Body of pancreas (tissue), 4 donors: ENCODE results near the gene FMNL2. TPM values are rescaled to one million over a fixed set of nuclear protein-coding genes. Genes with fewer than 3 reads are reported as not detected.

Source experiments
- ATAC-seq: fragments of 150-250 bp; one replicate; pipeline ENCODE4 v1.9.1; 2016
- DNase-seq, 4 donors: peaks; one replicate each; pipeline ENCODE4 v3.0.0-alpha.2; 2019
- H3K27ac ChIP-seq, 4 donors: fragments of 200-600 bp; sonication (generic); 1 replicate in 3 of 4; 2 replicates in 1 of 4; pipeline versions ENCODE4 v1.5.1 to v1.6.1; 2016 to 2019; ENCODE audit warnings: mild to moderate bottlenecking in 1 of 4, mixed read lengths in 1 of 4, moderate library complexity in 1 of 4
- H3K27me3 ChIP-seq, 2 donors: fragments of 200-600 bp; sonication (generic); one replicate each; pipeline ENCODE4 v1.6.0; 2016; ENCODE audit warnings: mild to moderate bottlenecking in 1 of 2
- H3K36me3 ChIP-seq, 2 donors: fragments of 200-600 bp; sonication (generic); replicated peaks in 1 of 2; 2 replicates each; pipeline ENCODE4 v1.5.1; 2016; ENCODE audit warnings: low read depth in 2 of 2; ENCODE audit not compliant: insufficient read depth in 1 of 2
- H3K4me1 ChIP-seq: fragments of 200-600 bp; sonication (generic); one replicate; pipeline ENCODE4 v1.6.0; 2016
- H3K4me3 ChIP-seq, 2 donors: fragments of 200-600 bp; sonication (generic); 1 replicate in 1 of 2; 2 replicates in 1 of 2; pipeline ENCODE4 v1.5.1; 2016 to 2019
- H3K9me3 ChIP-seq, 3 donors: fragments of 200-600 bp; sonication (generic); 1 replicate in 2 of 3; 2 replicates in 1 of 3; pipeline ENCODE4 v1.5.1; 2016
- CTCF ChIP-seq, 7 experiments: fragments of 450-650 bp in 4 of 7; fragments of 200-600 bp in 3 of 7; sonication (generic) in 3 of 7; IDR thresholded peaks; one replicate each; pipeline ENCODE4 v1.5.1; 2016 to 2019; ENCODE audit warnings: antibody characterized with exemption in 7 of 7
- POLR2A ChIP-seq, 3 donors: fragments of 450-650 bp; IDR thresholded peaks; one replicate each; pipeline ENCODE4 v1.6.1; 2016; ENCODE audit warnings: antibody characterized with exemption in 3 of 3, mild to moderate bottlenecking in 2 of 3
- WGBS, 2 donors: methylation state at CpG; one replicate each; pipeline ENCODE4 v1.1.5; 2017; 5-methylcytosine and 5-hydroxymethylcytosine counted together
- intact Hi-C: fragments of 100-400 bp; cut with DNase I; formaldehyde crosslinking; loops from one replicate; pipeline ENCODE4 v1.15.1; 2023
- small RNA-seq: library from RNA; depleted of rRNA; stranded (forward); fragments of <200 nt; gene quantifications from one replicate; pipeline ENCODE3, GENCODE V24; 2016
- total RNA-seq, 2 donors: library from RNA; depleted of rRNA; stranded (reverse); fragments of >200 nt; gene quantifications; one replicate each; pipeline ENCODE4 v1.1.0, GENCODE V29; 2016

Gene FMNL2
- total RNA-seq, 2 donors from 2014 or later, result 13.5 to 44.4 TPM

- Histone ChIP-seq H3K4me3 (no peak overlapping the region), H3K4me1 (no peaks in the 10 kb centered on the region), H3K27me3 (no peaks in the 10 kb centered on the region), H3K27ac (no peak overlapping the region), H3K36me3 (peaks cover 0 to 8% of the 10 kb centered on the region in 2 donors), H3K9me3 (no peaks in the 10 kb centered on the region)
- intact Hi-C loops, result no loop called here
- TF ChIP-seq CTCF (IDR thresholded peaks at IDR 0.05), result no peak
- TF ChIP-seq POLR2A (IDR thresholded peaks at IDR 0.05), result no peak
- WGBS, 2 donors, result 77 to 80% methylated on average over 8 of the region's 8 CpGs
- ATAC-seq, result no peak
- DNase-seq, result no peak
These were observed 359.2 kb downstream of the FMNL2 start for GRCh38 chr2:152694161-152694661.

GRCh38 chr2:152695763-152696162, 360.8 kb downstream of the FMNL2 start:
- WGBS, 2 donors, result 96 to 98% methylated on average over 3 of the region's 3 CpGs
- Histone ChIP-seq H3K27me3 (no peaks in the 10 kb centered on the region), H3K36me3 (peaks cover 0 to 8% of the 10 kb centered on the region in 2 donors), H3K27ac (no peak overlapping the region), H3K9me3 (no peaks in the 10 kb centered on the region), H3K4me1 (no peaks in the 10 kb centered on the region), H3K4me3 (no peak overlapping the region)
- intact Hi-C loops, result no loop called here
- TF ChIP-seq CTCF (IDR thresholded peaks at IDR 0.05) (no peak), POLR2A (IDR thresholded peaks at IDR 0.05) (no peak)
- DNase-seq, result no peak
- ATAC-seq, result no peak

GRCh38 chr2:152696476-152696875, 361.5 kb downstream of the FMNL2 start:
- TF ChIP-seq CTCF (IDR thresholded peaks at IDR 0.05) (no peak), POLR2A (IDR thresholded peaks at IDR 0.05) (no peak)
- intact Hi-C loops, result no loop called here
- peaks cover 0 to 8% of the 10 kb centered on the region in 2 donors for H3K36me3 ChIP-seq
- WGBS, 2 donors, result 92 to 93% methylated on average over 1 of the region's 1 CpG
- no peak overlapping the region for H3K4me3 ChIP-seq
- H3K27ac ChIP-seq, result no peak overlapping the region
- ATAC-seq (no peak), DNase-seq (no peak)
- no peaks in the 10 kb centered on the region for H3K27me3 ChIP-seq
- H3K9me3 ChIP-seq, result no peaks in the 10 kb centered on the region
- H3K4me1 ChIP-seq, result no peaks in the 10 kb centered on the region

Small RNAs within 50 kb of the gene (small RNA-seq; reads per million reads assigned to genes)
- not detected for gene AC012443.1

Other genes starting within 250 kb of the FMNL2 start
- 1 to 10 TPM in 1 of 2 donors, under 1 TPM in 1; 0.33 to 1.3 TPM for gene CACNB4, start 236.1 kb upstream of the FMNL2 start, total RNA-seq
- gene STAM2, start 159.4 kb upstream of the FMNL2 start, total RNA-seq, result 10 to 100 TPM; 25.7 to 34.0 TPM